ENCODE measurements around the gene TNNT3. TPM values are rescaled to one million over a fixed set of nuclear protein-coding genes. Genes with fewer than 3 reads are reported as not detected.

Gene TNNT3
- total RNA-seq, 2 donors from 2014 or later, result not detected

DNA sequence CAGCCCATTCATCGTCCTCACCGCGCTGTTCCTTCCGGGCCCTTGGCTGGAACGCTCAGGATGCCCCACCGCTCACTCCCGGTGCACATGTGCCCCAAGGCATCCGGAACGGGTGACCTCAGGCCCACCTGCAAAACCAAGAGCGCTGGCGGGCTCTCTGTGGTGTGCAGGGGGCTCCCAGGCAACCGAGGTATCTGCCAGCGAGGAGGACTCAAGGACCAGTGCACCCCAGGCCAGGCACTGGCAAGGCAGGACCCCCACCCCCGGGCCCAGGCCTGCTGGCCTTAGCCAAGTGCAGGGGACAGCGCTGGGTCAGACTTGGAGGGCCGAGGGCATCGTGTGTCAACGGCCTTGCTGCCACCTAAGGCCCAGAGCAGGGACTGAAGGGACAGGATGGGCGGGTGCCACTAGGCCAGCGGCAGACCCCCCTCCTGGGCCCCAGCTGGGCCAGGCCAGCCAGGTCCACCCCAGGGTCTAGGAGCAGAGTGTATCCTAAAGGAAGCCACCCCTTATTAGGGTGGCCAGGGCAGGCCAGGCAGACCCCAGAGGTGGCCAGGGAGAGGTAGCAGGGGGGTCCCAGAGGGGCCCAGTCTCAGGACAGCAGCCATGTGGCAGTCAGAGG, 8.5 kb downstream of the TNNT3 start:
- TF ChIP-seq, protein P1, sequence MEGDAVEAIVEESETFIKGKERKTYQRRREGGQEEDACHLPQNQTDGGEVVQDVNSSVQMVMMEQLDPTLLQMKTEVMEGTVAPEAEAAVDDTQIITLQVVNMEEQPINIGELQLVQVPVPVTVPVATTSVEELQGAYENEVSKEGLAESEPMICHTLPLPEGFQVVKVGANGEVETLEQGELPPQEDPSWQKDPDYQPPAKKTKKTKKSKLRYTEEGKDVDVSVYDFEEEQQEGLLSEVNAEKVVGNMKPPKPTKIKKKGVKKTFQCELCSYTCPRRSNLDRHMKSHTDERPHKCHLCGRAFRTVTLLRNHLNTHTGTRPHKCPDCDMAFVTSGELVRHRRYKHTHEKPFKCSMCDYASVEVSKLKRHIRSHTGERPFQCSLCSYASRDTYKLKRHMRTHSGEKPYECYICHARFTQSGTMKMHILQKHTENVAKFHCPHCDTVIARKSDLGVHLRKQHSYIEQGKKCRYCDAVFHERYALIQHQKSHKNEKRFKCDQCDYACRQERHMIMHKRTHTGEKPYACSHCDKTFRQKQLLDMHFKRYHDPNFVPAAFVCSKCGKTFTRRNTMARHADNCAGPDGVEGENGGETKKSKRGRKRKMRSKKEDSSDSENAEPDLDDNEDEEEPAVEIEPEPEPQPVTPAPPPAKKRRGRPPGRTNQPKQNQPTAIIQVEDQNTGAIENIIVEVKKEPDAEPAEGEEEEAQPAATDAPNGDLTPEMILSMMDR (conservative IDR thresholded peaks at IDR 0.05), result no peak
- H3K4me3 ChIP-seq (ENCODE audit: low read length), result no peak overlapping the region

DNA sequence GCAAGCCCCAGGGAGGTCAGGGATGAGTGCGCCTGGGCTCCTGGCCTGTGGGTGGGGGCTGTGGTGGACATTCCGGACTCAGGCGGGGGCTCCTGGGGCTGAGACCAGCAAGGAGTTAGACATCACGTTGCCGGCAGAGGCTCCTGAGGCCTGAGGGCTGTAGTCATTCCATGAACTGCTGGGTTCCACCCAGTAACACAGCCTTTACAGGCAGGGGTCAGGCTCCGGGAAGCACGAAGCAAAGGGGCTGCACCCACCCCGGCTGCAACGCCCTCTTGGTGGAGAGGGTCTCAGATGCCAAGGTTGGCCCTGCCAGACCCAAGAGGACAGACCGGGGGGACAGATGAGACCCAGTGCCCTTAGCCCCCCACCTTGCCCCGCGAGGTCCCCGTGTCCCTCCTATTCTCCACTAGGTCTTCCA, 9.0 kb downstream of the TNNT3 start:
- H3K36me3 ChIP-seq (ENCODE audit: control insufficient read depth, insufficient read depth, low read length), result no peaks in the 10 kb centered on the region
- H3K27ac Mint-ChIP-seq, result no peak overlapping the region
- no peak overlapping the region for H3K27ac ChIP-seq (ENCODE audit: low read depth, low read length)
- no peak overlapping the region for H3K4me3 Mint-ChIP-seq
- H3K27me3 Mint-ChIP-seq (ENCODE audit: insufficient read depth), result peaks cover 3% of the 10 kb centered on the region
- no peaks in the 10 kb centered on the region for H3K9me3 Mint-ChIP-seq
- H3K4me1 Mint-ChIP-seq, result no peaks in the 10 kb centered on the region
- no peak overlapping the region for H3K9ac ChIP-seq (ENCODE audit: extremely low read depth, low read length, poor library complexity, severe bottlenecking)
- no peak for DNase-seq
- WGBS, 2 experiments (ENCODE audit: insufficient coverage in 1 of 2, insufficient read length in 1 of 2), result 90 to 95% methylated on average over 6 to 13 of the region's 13 CpGs
- H3K9me3 ChIP-seq (ENCODE audit: control insufficient read depth, low read length), result no peaks in the 10 kb centered on the region
- H3K4me3 ChIP-seq (ENCODE audit: low read length), result no peak overlapping the region
- H3K27me3 ChIP-seq (ENCODE audit: control insufficient read depth, insufficient read depth, low read length, poor library complexity, severe bottlenecking), result no peaks in the 10 kb centered on the region
- H3K4me1 ChIP-seq (ENCODE audit: control insufficient read depth, insufficient read depth, low read length), result no peaks in the 10 kb centered on the region
- no peaks in the 10 kb centered on the region for H3K36me3 Mint-ChIP-seq (ENCODE audit: low read depth)
- TF ChIP-seq, protein P1 (conservative IDR thresholded peaks at IDR 0.05), result no peak

More for the DNA sequence above, 8.5 kb downstream of the TNNT3 start:
- H3K4me3 Mint-ChIP-seq, result no peak overlapping the region
- H3K9me3 Mint-ChIP-seq, result no peaks in the 10 kb centered on the region
- no peak overlapping the region for H3K9ac ChIP-seq (ENCODE audit: extremely low read depth, low read length, poor library complexity, severe bottlenecking)
- no peaks in the 10 kb centered on the region for H3K36me3 Mint-ChIP-seq (ENCODE audit: low read depth)
- H3K4me1 ChIP-seq (ENCODE audit: control insufficient read depth, insufficient read depth, low read length), result no peaks in the 10 kb centered on the region
- H3K27ac Mint-ChIP-seq, result no peak overlapping the region
- no peaks in the 10 kb centered on the region for H3K9me3 ChIP-seq (ENCODE audit: control insufficient read depth, low read length)
- H3K27ac ChIP-seq (ENCODE audit: low read depth, low read length), result no peak overlapping the region
- no peaks in the 10 kb centered on the region for H3K4me1 Mint-ChIP-seq
- H3K27me3 ChIP-seq (ENCODE audit: control insufficient read depth, insufficient read depth, low read length, poor library complexity, severe bottlenecking), result no peaks in the 10 kb centered on the region
- no peak for DNase-seq
- 90 to 91% methylated on average over 16 to 20 of the region's 20 CpGs for WGBS, 2 experiments (ENCODE audit: insufficient coverage in 1 of 2, insufficient read length in 1 of 2)
- no peaks in the 10 kb centered on the region for H3K36me3 ChIP-seq (ENCODE audit: control insufficient read depth, insufficient read depth, low read length)
- H3K27me3 Mint-ChIP-seq (ENCODE audit: insufficient read depth), result peaks cover 3% of the 10 kb centered on the region

DNA sequence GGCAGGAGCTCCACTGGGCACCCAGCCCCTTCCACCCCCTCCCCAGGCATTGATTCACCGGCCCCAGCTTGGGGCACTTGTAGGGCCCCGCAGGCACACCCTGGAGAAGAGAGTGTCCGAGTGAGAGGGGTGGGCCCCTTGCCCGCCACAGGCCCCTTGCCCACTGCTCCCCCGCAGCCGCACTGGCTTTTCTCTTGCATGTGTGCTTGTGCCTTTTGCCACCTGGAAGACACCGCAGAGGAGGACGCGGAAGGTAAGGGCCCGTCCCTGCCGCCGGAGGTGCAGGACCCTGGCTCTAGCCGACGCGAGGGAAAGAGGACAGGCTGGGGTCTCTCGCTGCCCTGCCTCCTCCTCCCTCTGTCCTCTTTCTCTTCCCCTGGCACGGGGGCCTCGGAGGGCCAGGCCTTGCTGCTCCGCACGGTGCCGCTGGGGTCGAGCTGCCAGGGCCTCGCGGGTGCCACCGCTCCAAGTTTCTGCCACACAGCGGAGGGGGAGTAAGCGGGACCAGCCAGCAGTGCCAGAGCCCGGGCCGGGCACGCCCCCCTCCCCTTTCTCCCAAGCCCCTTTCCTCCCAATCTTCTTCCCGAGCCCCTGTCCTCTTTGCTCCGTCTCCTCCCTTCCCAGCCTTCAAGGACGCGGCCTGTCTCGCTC, 9.5 kb downstream of the TNNT3 start:
- TF ChIP-seq, protein P1 (conservative IDR thresholded peaks at IDR 0.05), result no peak
- no peaks in the 10 kb centered on the region for H3K4me1 ChIP-seq (ENCODE audit: control insufficient read depth, insufficient read depth, low read length)
- H3K36me3 ChIP-seq (ENCODE audit: control insufficient read depth, insufficient read depth, low read length), result no peaks in the 10 kb centered on the region
- no peaks in the 10 kb centered on the region for H3K9me3 ChIP-seq (ENCODE audit: control insufficient read depth, low read length)
- no peaks in the 10 kb centered on the region for H3K36me3 Mint-ChIP-seq (ENCODE audit: low read depth)
- H3K27me3 ChIP-seq (ENCODE audit: control insufficient read depth, insufficient read depth, low read length, poor library complexity, severe bottlenecking), result no peaks in the 10 kb centered on the region
- no peaks in the 10 kb centered on the region for H3K4me1 Mint-ChIP-seq
- no peak overlapping the region for H3K4me3 ChIP-seq (ENCODE audit: low read length)
- H3K9me3 Mint-ChIP-seq, result no peaks in the 10 kb centered on the region
- H3K27me3 Mint-ChIP-seq (ENCODE audit: insufficient read depth), result peaks cover 5% of the 10 kb centered on the region
- H3K9ac ChIP-seq (ENCODE audit: extremely low read depth, low read length, poor library complexity, severe bottlenecking), result no peak overlapping the region
- DNase-seq, result no peak
- H3K4me3 Mint-ChIP-seq, result no peak overlapping the region
- WGBS, 2 experiments (ENCODE audit: insufficient coverage in 1 of 2, insufficient read length in 1 of 2), result 90 to 99% methylated on average over 15 to 35 of the region's 35 CpGs
- H3K27ac Mint-ChIP-seq, result no peak overlapping the region
- H3K27ac ChIP-seq (ENCODE audit: low read depth, low read length), result no peak overlapping the region

Data from endodermal cell (in vitro differentiated cells).